CD8-positive, alpha-beta memory T cell (primary cell): ENCODE data around the gene TMEM164. TPM values are rescaled to one million over a fixed set of nuclear protein-coding genes. Genes with fewer than 3 reads are reported as not detected.

Source experiments
- CTCF ChIA-PET: fragments of 350-600 bp; sonication (Branson Sonifier 250); formaldehyde crosslinking; loops from one replicate; lab custom pipeline; 2021; ENCODE audit warnings: antibody characterized with exemption; lab: Charles Lee
- POLR2A ChIA-PET: fragments of 350-600 bp; sonication (Branson Sonifier 250); formaldehyde crosslinking; loops from one replicate; lab custom pipeline; 2021; ENCODE audit warnings: antibody characterized with exemption; lab: Charles Lee
- DNase-seq, 5 donors: peaks; one replicate each; pipeline versions ENCODE4 v3.0.0 to v3.0.0-alpha.2; 2020 to 2022; ENCODE audit warnings: mixed read lengths in 1 of 5
- H3K27ac ChIP-seq: one replicate; pipeline ENCODE4 v1.7.0; 2013; ENCODE audit warnings: low read depth, mild to moderate bottlenecking, low read length, moderate library complexity
- H3K27me3 ChIP-seq: 2 replicates; pipeline ENCODE4 v1.7.0; 2013; ENCODE audit warnings: low read length, mild to moderate bottlenecking; ENCODE audit not compliant: insufficient read depth, poor library complexity, severe bottlenecking
- H3K36me3 ChIP-seq: 2 replicates; pipeline ENCODE4 v1.7.0; 2013; ENCODE audit warnings: mild to moderate bottlenecking, low read length, moderate library complexity; ENCODE audit not compliant: insufficient read depth
- H3K4me1 ChIP-seq: 2 replicates; pipeline ENCODE4 v1.7.0; 2013; ENCODE audit warnings: mild to moderate bottlenecking, low read length, moderate library complexity; ENCODE audit not compliant: insufficient read depth
- H3K4me3 ChIP-seq: 2 replicates; pipeline ENCODE4 v1.7.0; 2013; ENCODE audit warnings: mild to moderate bottlenecking, low read length
- H3K9me3 ChIP-seq: 2 replicates; pipeline ENCODE4 v1.7.0; 2013; ENCODE audit warnings: mild to moderate bottlenecking, low read length
- H3K27ac Mint-ChIP-seq, 8 donors: one replicate each; pipeline ENCODE4 v1.8.0; 2020 to 2021; ENCODE audit warnings: mixed read lengths in 8 of 8, mild to moderate bottlenecking in 6 of 8, inconsistent platforms in 3 of 8, moderate library complexity in 3 of 8
- H3K27me3 Mint-ChIP-seq, 2 donors: one replicate each; pipeline ENCODE4 v1.8.0; 2020 to 2021; ENCODE audit warnings: mixed read lengths in 2 of 2, mild to moderate bottlenecking in 1 of 2, moderate library complexity in 1 of 2
- H3K36me3 Mint-ChIP-seq, 3 donors: one replicate each; pipeline ENCODE4 v1.8.0; 2020 to 2021; ENCODE audit warnings: mixed read lengths in 3 of 3, inconsistent platforms in 1 of 3, mild to moderate bottlenecking in 1 of 3
- H3K4me1 Mint-ChIP-seq, 3 donors: one replicate each; pipeline ENCODE4 v1.8.0; 2020 to 2021; ENCODE audit warnings: mixed read lengths in 3 of 3, inconsistent platforms in 1 of 3, mild to moderate bottlenecking in 1 of 3
- H3K4me3 Mint-ChIP-seq, 7 donors: one replicate each; pipeline ENCODE4 v1.8.0; 2020 to 2021; ENCODE audit warnings: mixed read lengths in 7 of 7, mild to moderate bottlenecking in 6 of 7, moderate library complexity in 4 of 7, inconsistent platforms in 2 of 7
- H3K9me3 Mint-ChIP-seq, 5 donors: one replicate each; pipeline ENCODE4 v1.8.0; 2020 to 2022; ENCODE audit warnings: mixed read lengths in 5 of 5, mild to moderate bottlenecking in 3 of 5, moderate library complexity in 2 of 5, inconsistent platforms in 1 of 5
- polyA plus RNA-seq: library from polyadenylated mRNA; unstranded; fragments of 300-500 nt; fragmentation: Illumina TruSeq; gene quantifications from one replicate; pipeline ENCODE4 v1.2.3, GENCODE V29; 2021
- total RNA-seq, 2 experiments: library from RNA; stranded (reverse); gene quantifications; one replicate each; pipeline ENCODE4 v1.2.3, GENCODE V29; 2021

The TMEM164 gene
- total RNA-seq (10 to 100 TPM; 11.6 to 13.2 TPM), polyA plus RNA-seq (3.2 TPM)

- peaks cover 0 to 8% of the 10 kb centered on the region in 2 donors for H3K27me3 Mint-ChIP-seq
- H3K4me3 ChIP-seq: peak within 1 kb of the TSS; percentile 41
- H3K4me1 ChIP-seq: peaks cover 6% of the 10 kb centered on the region
- no peaks in the 10 kb centered on the region for H3K9me3 ChIP-seq
- ChIA-PET CTCF (interaction anchor here (1.1 to 2.1 kb wide), 2 partner anchors 12 to 406 kb away, joined by 3 to 6 read pairs; no protein-coding TSS in a partner anchor), POLR2A (interaction anchor here (0.6 to 0.7 kb wide), 5 partner anchors 12 to 1682 kb away, joined by 3 to 6 read pairs (median 3); no protein-coding TSS in a partner anchor)
- DNase-seq: peak; percentile 69 to 86 (median 76)
- peak within 1 kb of the TSS; percentile 74 to 95 (median 90) for H3K27ac Mint-ChIP-seq
- H3K9me3 Mint-ChIP-seq: no peaks in the 10 kb centered on the region
- H3K36me3 Mint-ChIP-seq: peaks cover 0 to 6% (median 2%) of the 10 kb centered on the region in 3 donors
- peak within 1 kb of the TSS; percentile 87 to 96 (median 91) for H3K4me3 Mint-ChIP-seq
- H3K4me1 Mint-ChIP-seq: peaks cover 38 to 45% (median 39%) of the 10 kb centered on the region in 3 donors
- H3K27ac ChIP-seq: peak within 1 kb of the TSS; percentile 64
- H3K27me3 ChIP-seq: no peaks in the 10 kb centered on the region
- no peaks in the 10 kb centered on the region for H3K36me3 ChIP-seq
These were observed at the start of gene TMEM164 for GRCh38 chrX:110002300-110003166. TSS of gene TMEM164 (plus strand) at chrX:110003114. CDS start at chrX:110003775, 661 bp downstream.

DNA sequence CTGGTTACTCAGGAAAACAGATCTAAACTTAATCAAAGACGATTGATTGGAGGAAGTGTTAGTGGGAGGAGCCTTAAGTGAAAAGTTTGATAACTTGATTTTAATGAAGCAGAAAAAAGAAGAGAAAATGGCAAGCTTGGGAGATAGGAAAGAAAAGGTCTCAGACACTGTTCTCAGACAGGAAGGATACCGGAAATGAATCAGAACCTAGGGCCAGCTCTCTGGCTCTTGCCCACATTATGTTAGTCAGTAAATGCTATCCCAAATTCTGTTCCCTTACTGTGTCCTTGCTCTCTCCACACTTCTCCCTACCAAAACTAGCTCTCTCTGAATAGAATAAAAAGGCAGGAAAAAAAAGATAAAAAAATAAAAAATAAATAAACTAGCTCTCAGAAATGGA is 48.6 kb upstream of the TMEM164 start:
- H3K27ac ChIP-seq: no peak overlapping the region
- Mint-ChIP-seq H3K27ac (no peak overlapping the region), H3K27me3 (no peaks in the 10 kb centered on the region), H3K4me1 (peaks cover 14 to 28% (median 28%) of the 10 kb centered on the region in 3 donors), H3K9me3 (no peaks in the 10 kb centered on the region), H3K4me3 (no peak overlapping the region), H3K36me3 (no peaks in the 10 kb centered on the region)
- no peaks in the 10 kb centered on the region for H3K9me3 ChIP-seq
- ChIA-PET POLR2A (no interaction called here), CTCF (no interaction called here)
- DNase-seq: no peak
- no peak overlapping the region for H3K4me3 ChIP-seq
- H3K4me1 ChIP-seq: no peaks in the 10 kb centered on the region
- no peaks in the 10 kb centered on the region for H3K27me3 ChIP-seq
- H3K36me3 ChIP-seq: no peaks in the 10 kb centered on the region

DNA sequence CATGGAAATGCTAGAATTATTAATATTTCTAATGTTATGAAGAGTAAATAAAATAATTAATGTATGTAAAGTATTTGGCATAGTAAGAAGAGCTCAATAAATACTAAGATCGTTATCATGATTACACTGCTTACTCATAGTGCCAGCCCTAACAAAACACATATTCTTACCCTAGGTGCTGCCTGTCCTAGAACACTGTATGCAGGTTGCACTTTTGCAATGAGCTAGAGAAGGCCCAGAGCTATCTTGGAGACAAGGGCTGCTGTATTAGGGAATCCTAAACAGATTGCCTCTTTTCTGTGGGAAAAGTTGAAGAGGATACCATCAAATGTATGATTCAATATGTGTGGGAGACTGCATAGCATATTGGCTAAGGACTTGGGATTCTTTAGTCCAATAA is 48.0 kb upstream of the TMEM164 start:
- H3K9me3 Mint-ChIP-seq: no peaks in the 10 kb centered on the region
- H3K27me3 ChIP-seq: no peaks in the 10 kb centered on the region
- H3K36me3 ChIP-seq: no peaks in the 10 kb centered on the region
- H3K36me3 Mint-ChIP-seq: no peaks in the 10 kb centered on the region
- ChIA-PET POLR2A (no interaction called here), CTCF (no interaction called here)
- H3K9me3 ChIP-seq: no peaks in the 10 kb centered on the region
- peak overlapping the region in 1 of 8 donors; percentile 61 for H3K27ac Mint-ChIP-seq
- peaks cover 14 to 30% (median 28%) of the 10 kb centered on the region in 3 donors for H3K4me1 Mint-ChIP-seq
- no peak overlapping the region for H3K4me3 ChIP-seq
- no peak for DNase-seq
- H3K27me3 Mint-ChIP-seq: no peaks in the 10 kb centered on the region
- H3K4me1 ChIP-seq: no peaks in the 10 kb centered on the region
- no peak overlapping the region for H3K4me3 Mint-ChIP-seq
- H3K27ac ChIP-seq: no peak overlapping the region

- ChIA-PET POLR2A (no interaction called here), CTCF (no interaction called here)
- DNase-seq: no peak
- no peak overlapping the region for H3K27ac ChIP-seq
- H3K27ac Mint-ChIP-seq: peak overlapping the region in 7 of 8 donors; percentile 26 to 92 (median 66)
- H3K9me3 ChIP-seq: no peaks in the 10 kb centered on the region
- peaks cover 11 to 23% (median 17%) of the 10 kb centered on the region in 3 donors for H3K4me1 Mint-ChIP-seq
- H3K27me3 Mint-ChIP-seq: no peaks in the 10 kb centered on the region
- H3K4me1 ChIP-seq: no peaks in the 10 kb centered on the region
- H3K4me3 Mint-ChIP-seq: peak overlapping the region in 2 of 7 donors; percentile 1 to 50
- no peak overlapping the region for H3K4me3 ChIP-seq
- H3K9me3 Mint-ChIP-seq: no peaks in the 10 kb centered on the region
- no peaks in the 10 kb centered on the region for H3K27me3 ChIP-seq
- no peaks in the 10 kb centered on the region for H3K36me3 Mint-ChIP-seq
- no peaks in the 10 kb centered on the region for H3K36me3 ChIP-seq
These were observed 44.6 kb upstream of the TMEM164 start for GRCh38 chrX:109958266-109958665.

DNA sequence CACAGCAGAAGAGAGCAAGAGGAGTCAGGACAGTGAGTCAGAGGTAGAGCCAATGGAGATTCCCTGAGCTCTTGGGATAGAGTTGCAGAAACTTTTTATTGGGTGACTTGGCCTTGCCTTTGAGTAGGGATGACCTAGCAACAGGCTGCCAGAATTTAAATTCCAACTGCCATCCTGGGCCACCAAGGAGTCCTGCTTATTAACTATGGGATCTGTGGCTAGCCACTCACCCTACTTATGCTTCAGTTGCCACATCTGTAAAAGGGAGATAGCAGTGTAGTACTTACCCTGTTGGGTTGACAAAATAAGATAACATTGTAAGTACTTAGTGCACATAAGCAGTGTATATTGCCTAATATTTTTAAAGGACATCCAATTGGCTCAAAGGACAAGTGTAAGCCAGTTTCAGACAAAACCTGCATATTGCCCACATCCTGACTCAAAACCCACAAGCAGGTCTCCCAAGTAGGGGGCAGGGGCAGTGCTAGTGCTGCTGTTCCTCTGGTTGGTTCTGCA is 43.5 kb upstream of the TMEM164 start:
- no peak for DNase-seq
- no peaks in the 10 kb centered on the region for H3K36me3 Mint-ChIP-seq
- peak overlapping the region in 1 of 8 donors; percentile 53 for H3K27ac Mint-ChIP-seq
- ChIA-PET CTCF (no interaction called here), POLR2A (no interaction called here)
- Histone ChIP-seq H3K4me3 (no peak overlapping the region), H3K36me3 (no peaks in the 10 kb centered on the region), H3K4me1 (no peaks in the 10 kb centered on the region), H3K27ac (no peak overlapping the region), H3K27me3 (no peaks in the 10 kb centered on the region), H3K9me3 (no peaks in the 10 kb centered on the region)
- peaks cover 0 to 1% of the 10 kb centered on the region in 2 donors for H3K27me3 Mint-ChIP-seq
- H3K9me3 Mint-ChIP-seq: no peaks in the 10 kb centered on the region
- H3K4me1 Mint-ChIP-seq: peaks cover 11 to 18% (median 12%) of the 10 kb centered on the region in 3 donors
- H3K4me3 Mint-ChIP-seq: no peak overlapping the region

DNA sequence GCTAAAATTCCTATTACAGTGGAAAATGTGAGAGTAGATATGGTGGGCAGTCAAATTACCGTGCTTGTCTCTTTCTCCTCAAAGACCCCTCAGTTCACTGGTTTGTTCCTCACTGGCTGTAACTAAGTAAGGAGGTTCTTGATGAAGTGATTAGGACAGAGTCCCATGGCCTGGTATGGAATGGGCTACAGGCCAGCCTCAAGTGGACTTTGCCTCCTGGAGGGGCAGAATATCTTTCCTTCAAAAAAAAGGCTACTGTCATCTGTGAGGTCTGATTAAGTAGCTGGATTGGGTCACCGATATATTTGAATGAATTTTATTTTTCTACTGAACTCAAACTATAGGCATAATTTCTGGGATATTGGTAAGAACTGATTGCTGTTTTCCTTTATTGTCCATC is 38.5 kb upstream of the TMEM164 start:
- no peak for DNase-seq
- POLR2A ChIA-PET: no interaction called here
- Mint-ChIP-seq H3K36me3 (no peaks in the 10 kb centered on the region), H3K9me3 (no peaks in the 10 kb centered on the region), H3K27ac (no peak overlapping the region), H3K4me3 (no peak overlapping the region), H3K27me3 (peaks cover 0 to 4% of the 10 kb centered on the region in 2 donors), H3K4me1 (peaks cover 0 to 4% (median 0%) of the 10 kb centered on the region in 3 donors)
- no peak overlapping the region for H3K4me3 ChIP-seq
- CTCF ChIA-PET: no interaction called here
- H3K27me3 ChIP-seq: no peaks in the 10 kb centered on the region
- H3K36me3 ChIP-seq: no peaks in the 10 kb centered on the region
- H3K9me3 ChIP-seq: no peaks in the 10 kb centered on the region
- H3K4me1 ChIP-seq: no peaks in the 10 kb centered on the region
- H3K27ac ChIP-seq: no peak overlapping the region

- H3K4me3 ChIP-seq: no peak overlapping the region
- Mint-ChIP-seq H3K9me3 (no peaks in the 10 kb centered on the region), H3K27me3 (peaks cover 0 to 4% of the 10 kb centered on the region in 2 donors), H3K36me3 (no peaks in the 10 kb centered on the region), H3K4me1 (no peaks in the 10 kb centered on the region), H3K27ac (no peak overlapping the region), H3K4me3 (no peak overlapping the region)
- ChIA-PET POLR2A (no interaction called here), CTCF (no interaction called here)
- no peaks in the 10 kb centered on the region for H3K36me3 ChIP-seq
- no peak overlapping the region for H3K27ac ChIP-seq
- DNase-seq: no peak
- H3K4me1 ChIP-seq: no peaks in the 10 kb centered on the region
- H3K9me3 ChIP-seq: no peaks in the 10 kb centered on the region
- H3K27me3 ChIP-seq: no peaks in the 10 kb centered on the region
These were observed 36.7 kb upstream of the TMEM164 start for GRCh38 chrX:109966246-109966645.

DNA sequence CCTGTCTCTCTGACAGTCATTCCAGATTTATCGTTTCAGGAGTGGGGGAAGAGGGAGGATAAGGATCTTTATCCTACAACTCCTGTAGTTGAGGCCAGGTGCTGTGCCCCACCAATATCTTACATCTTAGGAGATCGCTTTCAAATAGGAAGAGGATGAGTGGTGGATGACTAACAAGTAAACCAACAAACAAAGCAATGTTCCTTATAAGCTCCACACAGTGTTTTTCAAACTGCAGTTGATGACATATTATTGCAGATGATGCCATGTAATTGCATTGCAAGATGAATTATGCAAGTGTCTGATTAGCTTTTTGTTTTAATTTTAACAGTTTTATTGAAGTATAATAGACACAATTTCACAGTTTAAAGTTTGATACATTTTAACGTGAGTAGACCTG is 35.8 kb upstream of the TMEM164 start:
- Histone ChIP-seq H3K9me3 (no peaks in the 10 kb centered on the region), H3K36me3 (no peaks in the 10 kb centered on the region), H3K27ac (no peak overlapping the region), H3K27me3 (no peaks in the 10 kb centered on the region), H3K4me3 (no peak overlapping the region), H3K4me1 (no peaks in the 10 kb centered on the region)
- Mint-ChIP-seq H3K27me3 (peaks cover 0 to 8% of the 10 kb centered on the region in 2 donors), H3K9me3 (no peaks in the 10 kb centered on the region), H3K27ac (no peak overlapping the region), H3K4me1 (no peaks in the 10 kb centered on the region), H3K4me3 (no peak overlapping the region), H3K36me3 (peaks cover 0 to 2% (median 0%) of the 10 kb centered on the region in 3 donors)
- CTCF ChIA-PET: no interaction called here
- no peak for DNase-seq
- POLR2A ChIA-PET: no interaction called here
